Aortic smooth muscle cell (primary cell): ENCODE results near the gene TTN. TPM values are rescaled to one million over a fixed set of nuclear protein-coding genes. Genes with fewer than 3 reads are reported as not detected.

Experiments
- total RNA-seq: library from RNA; depleted of rRNA; stranded (reverse); fragments of >200 nt; gene quantifications from 2 replicates; pipeline ENCODE4 v1.2.3, GENCODE V29; 2014

Gene TTN
- total RNA-seq = 5.6 and 6.9 TPM in 2 replicates

GRCh38 chr2:178807227-178808008 lies at the start of gene TTN:
TTN (minus strand) TSS chr2:178807423; CDS start chr2:178804642, 2,781 bp downstream.

GRCh38 chr2:178480227-178481181 lies 326.7 kb downstream of the TTN start, which contains the start of gene PLEKHA3:
PLEKHA3 (plus strand) TSS chr2:178480457; CDS start chr2:178480870, 413 bp downstream.

GRCh38 chr2:178478439-178479274 lies 328.6 kb downstream of the TTN start, which contains the start of gene FKBP7:
FKBP7 (minus strand) TSS chr2:178478600; CDS start chr2:178478499, 101 bp downstream.

Other genes starting within 250 kb of the TTN start
- gene CCDC141, start 242.7 kb upstream of the TTN start, total RNA-seq = 2.6 and 7.9 TPM in 2 replicates